Bone marrow (tissue), 2 donors: ENCODE results near the gene GABRG3.

Source experiments
- DNase-seq, 2 donors: peaks; one replicate each; lab custom pipeline; 2025; lab: John Stamatoyannopoulos, UW

Gene GABRG3

DNA sequence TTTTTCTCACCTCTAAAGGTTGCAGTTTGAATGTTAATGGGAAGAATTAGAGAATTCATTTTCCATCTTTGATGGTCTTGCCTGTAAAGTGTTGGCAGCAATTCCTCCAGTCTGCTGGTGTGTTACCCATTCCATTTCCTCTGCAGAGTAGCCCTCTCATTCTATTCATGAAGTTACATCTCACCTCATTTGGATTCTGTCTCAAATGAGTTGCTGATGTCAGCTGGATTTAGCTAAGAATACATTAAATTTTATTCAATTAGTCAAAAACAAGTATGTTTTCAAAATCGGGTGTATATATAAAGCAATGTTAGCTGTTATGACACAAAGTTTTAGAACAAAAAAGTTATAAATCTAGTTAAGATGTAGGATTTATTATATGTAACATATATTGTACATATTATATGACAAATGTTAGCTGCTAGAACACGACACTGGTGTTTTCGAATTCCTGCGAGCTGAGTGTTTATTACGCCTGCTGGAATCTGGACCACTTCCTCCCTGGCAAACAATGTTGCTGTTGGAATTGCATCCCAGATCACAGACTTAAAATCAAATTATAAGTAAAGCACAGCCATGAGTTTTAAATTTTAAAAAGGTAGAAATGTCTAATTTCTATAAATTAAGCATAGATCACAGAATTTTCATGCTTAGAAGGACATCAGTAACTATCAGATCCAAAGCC is 611.9 kb downstream of the GABRG3 start:
- DNase-seq: no peak

DNA sequence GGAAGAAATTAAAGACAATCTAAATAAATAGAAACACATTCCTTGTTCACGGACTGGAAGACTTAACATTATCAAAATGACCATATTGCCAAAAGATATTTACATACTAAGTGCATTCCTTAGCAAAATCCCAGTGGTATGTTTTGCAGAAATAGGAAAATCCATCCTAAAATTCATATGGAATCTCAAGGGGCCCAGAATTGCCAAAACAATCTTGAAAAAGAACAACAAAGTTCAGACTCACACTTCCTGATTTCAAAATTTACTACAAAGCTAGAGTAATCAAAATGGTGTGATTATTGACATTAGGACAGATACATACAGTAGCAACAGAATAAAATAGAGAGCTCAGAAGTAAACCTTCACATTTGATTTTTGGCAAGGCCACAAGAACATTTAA is 612.7 kb downstream of the GABRG3 start:
- no peak for DNase-seq

DNA sequence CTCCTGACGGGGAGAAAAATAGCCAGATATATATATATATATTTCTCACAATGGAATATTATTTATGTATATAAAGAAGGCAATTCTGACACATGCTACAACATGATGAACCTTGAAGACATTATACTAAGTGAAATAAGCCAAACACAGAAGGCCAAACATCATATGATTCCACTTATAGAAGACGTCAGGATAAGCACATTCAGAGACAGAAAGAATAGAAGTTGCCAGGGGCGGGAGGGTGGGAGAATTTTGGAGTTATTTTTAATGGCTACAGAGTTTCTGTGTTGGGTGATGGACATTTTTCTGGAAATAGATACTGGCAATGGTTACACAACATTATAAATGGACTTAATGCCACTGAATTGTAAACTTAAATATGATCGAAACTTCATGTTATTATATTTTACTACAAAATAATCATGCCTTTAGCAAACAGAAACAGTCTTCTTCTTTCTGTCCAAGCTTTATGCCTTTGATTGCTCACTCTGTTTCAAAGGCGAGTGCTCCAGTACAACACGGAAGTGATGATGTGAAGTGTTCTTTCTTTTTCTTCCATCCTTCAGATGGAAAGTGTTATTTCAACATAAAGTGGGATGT is 614.2 kb downstream of the GABRG3 start:
- DNase-seq: no peak

DNA sequence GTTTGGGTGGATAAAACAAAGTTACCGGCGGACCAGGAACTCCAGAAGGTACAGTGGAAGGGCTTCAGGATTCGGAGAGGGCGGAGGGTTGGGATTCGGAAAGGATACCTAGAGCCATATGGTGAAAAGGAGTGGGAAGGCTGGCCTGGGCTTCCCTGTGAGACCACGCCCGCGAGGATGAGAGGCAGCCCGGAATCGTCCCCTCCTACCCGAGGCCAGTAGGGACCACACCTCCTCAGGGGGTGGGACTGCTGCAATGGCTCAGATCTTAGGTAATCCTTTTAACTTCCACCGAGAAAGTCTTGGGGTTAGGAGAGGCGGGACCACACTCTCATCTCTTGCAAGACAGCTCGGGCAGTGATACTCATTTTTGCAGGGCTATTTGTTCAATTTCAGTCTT is 616.8 kb downstream of the GABRG3 start:
- DNase-seq: no peak

DNA sequence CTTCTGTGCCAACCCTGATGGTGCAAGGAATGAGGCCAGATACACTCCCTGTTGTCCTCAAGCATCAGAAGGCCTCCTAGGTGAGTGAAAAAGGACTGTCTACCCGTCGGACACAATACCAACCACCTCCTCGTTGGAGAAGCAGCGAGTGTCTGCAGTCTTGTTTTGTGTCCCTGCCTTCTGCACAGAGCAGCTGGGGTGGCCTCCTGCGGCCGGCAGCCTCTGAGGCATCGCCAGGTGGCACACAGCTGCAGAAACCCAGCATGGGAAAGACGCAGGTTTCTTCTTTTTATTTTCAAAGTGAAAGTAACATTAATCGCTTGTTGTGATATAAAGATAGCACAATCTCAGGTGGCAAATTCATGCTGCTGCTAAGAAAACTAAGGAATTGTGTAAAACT is 618.3 kb downstream of the GABRG3 start:
- DNase-seq: no peak

DNA sequence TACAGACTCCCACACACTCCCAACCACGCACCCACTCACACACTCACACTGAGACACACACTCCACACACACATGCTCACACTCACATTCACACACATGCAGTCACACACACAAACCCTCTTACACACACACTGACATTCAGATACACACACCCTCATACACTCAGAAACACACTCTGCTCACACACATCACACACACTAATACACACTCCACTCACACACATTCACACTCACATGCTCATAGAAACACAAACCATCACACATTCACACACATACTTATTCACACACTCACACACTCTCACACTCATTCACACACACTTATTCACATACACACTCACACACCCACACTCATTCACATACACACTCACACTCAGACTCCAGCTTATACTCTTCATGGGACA is 618.8 kb downstream of the GABRG3 start:
- DNase-seq: no peak
